GM21723 (cell line): ENCODE results near the gene SULT1E1.
"Not testable (repeated sequence)": the region's sequence is repeated elsewhere in the genome, so short reads cannot be mapped to it uniquely, and the experiment has no call there.

ENCODE experiments used
- ATAC-seq: cut with Tn5 transposase; IDR thresholded peaks from one replicate; pipeline ENCODE4 v1.9.1; 2021; ENCODE audit warnings: mild to moderate bottlenecking, moderate library complexity; ENCODE audit not compliant: unreplicated experiment

The SULT1E1 gene

DNA sequence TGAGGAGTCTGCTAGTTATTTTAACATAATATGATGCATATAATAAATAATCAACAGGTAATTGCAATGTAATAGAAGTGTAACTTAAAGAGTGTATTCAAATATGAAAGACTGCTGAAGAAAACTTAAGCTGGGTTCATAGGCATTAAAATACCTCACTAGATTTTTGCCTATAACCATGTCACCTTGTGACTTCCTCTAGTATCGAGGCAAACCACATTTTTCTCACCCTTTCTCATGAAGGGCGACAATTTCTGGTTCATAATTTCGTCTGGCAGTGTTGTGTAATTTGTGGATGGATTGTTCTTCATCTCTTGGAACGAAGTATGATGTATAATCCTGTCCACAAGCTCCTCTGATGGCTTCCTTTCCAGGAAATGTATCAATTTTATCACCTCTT lies 16.0 kb downstream of the SULT1E1 start:
- ATAC-seq: peak; percentile 73

DNA sequence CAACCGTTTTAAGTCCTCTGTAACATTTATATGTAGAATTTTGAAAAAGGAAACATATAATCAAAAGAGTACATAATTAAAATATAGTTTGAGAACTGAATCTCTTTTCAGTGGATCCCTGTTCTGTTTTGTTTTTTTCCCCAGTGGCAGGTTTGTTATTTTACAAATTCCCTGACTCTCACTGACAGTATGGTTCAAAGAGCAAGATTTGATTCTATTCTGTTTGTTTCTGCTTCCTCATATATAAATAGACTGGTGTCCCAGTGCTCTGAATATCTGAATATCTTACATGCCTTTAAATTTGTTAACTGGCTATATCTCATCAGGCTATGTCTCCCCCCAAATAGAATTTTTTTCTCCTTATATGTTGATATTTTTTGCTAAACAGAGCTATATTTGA lies 16.6 kb downstream of the SULT1E1 start:
- ATAC-seq: no peak

DNA sequence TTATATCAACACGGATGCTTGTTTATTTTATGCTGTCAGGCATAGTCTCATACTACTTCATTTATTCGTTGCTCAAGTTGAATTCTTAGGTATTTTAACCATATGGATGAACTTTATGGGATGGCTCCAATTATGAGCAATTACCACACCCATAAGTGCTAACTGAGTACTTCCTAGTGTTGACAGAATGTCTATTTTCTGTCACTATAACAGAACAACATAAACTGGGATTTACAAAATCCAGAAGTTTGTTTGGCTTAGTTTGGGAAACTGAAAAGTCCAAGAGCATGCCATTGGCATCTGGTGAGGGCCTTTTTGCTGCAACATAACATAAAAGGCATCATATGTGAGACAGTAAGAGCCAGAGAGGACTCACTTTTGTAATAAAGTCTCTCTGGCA lies 21.0 kb downstream of the SULT1E1 start:
- ATAC-seq: no peak

DNA sequence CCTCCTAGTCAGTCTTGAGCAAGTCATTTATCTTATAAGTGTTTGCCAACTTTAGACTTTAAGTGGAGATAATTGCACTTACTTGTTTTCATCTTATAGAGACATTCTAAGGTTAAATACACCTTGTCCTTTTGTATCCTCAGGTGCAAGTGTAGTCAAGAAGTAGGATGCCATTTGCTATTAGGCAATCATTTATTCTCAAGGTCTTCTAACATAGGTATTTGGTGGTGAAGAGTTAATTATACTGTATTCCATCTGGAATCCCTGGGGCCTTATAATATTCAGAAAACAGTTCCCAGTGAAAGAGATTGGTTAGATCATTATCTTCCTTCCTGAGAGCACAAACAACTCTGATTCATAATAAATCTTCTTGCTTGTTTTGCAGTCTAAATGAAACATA lies 23.7 kb downstream of the SULT1E1 start:
- ATAC-seq: no peak

DNA sequence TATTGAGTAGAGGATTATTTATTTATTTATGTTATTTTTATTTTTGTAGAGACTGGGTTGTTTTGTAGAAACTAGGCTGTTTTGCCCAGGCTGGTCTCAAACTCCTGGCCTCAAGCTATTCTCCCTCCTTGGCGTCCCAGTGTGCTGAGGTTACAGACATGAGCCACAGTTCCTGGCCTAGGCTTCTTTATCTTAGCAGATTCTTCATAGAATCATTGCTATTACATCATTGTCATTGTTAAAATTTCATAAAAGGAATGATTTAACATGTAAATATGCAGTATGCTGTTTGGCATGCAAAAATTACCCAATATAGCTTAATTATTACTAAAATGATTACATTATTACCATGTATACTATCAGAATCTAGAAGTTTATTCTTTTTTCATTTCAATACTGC lies 24.2 kb downstream of the SULT1E1 start:
- no peak for ATAC-seq

DNA sequence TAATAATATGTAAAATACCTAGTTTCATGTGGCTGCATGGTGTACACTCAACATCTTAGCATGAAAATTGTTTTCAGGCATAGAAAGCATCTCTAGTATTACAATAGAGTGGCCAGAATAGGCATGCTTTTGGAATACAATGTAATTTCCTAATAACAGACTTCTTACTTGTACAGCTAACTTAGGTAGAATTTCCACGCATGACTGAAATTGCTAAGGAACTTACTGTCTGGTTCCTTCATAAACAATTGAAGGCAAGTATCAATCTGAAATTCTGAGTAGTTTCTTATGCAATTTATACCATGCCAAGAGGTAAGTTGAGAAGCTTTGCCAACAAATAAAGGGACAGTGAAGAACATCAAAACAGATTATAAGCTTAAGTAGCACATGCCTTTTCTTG lies 26.7 kb downstream of the SULT1E1 start:
- ATAC-seq: no peak

DNA sequence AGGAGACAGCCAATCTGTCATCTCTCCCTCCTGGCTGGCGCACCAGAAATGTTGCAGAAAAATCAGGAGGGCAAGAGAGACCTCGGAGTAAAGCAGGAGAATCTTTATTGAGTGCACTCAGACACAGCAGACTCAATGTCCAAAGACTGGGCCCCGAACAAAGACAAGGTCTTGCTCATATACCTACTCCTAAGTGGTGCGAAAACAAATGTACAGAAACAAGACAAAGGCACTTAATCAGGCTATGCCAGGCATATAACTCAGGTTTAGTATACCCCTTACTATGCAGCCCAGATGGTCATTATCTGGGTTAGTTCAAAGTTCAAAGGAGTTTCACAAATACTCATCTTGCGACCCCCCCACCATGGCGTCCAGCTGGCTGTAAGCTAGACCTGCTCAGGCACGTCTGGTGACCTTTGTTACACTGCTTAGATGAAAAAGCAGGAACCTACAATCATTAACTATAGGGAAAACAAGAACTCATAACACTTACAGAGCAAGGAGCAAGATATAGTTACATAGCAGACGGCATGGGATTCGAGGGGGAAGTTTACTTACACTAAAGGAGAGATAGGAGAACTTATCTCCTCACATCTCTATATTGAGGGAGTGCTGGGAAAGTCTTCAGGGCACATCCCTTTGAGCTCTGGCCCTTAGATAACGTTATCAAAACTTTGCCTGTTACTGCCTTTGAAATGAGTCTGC lies 27.5 kb downstream of the SULT1E1 start:
- peak; percentile 22 for ATAC-seq

DNA sequence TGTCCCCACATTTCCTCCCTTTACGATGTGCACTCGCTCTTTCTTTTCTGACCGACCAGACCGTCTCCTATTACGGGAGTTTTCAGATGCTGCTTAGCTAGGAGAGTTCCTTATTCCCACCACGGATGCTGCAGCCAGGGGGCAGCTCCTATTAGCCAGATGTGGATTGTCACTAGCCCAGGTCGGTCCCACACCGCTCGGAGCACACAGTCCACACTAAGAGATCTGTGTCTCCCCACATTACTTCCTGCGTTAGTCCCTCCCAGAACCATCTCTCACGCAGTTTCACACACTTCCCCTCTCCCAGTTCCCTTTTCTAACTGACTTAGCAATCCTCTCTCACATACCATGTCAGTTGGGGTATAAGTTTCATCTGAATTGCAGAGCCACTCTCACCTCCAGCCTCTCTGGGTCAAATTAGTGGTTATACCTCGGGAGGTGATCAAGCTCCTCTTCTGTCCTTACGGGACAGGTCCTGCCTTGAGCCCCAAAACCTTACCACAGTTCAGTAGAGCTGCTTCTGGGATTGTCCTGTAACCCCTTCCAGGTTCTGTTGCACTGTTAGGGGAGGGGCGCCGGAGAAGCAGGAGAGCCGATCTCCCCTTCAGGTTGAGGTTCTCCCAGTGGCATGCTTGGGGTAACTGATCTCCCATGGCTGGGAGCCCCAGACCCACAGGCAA lies 28.2 kb downstream of the SULT1E1 start:
- ATAC-seq: peak; percentile 98

DNA sequence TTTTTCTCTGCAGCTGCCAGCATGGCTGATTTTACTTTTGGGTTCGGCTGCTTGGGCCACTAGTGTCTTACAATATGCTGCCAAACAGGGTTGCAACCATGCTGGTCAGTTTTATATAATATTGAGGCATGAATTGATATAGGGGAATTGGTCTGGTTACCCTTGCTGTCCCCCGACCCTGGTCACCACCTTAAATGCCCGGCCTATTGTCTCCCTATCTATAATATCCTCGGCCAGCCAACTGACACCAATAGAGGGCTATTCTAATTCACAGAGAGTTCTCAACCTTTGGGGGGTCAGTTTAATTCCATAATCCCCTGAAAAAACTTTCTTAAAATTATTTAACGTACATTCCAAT lies 28.7 kb downstream of the SULT1E1 start:
- ATAC-seq: no peak

DNA sequence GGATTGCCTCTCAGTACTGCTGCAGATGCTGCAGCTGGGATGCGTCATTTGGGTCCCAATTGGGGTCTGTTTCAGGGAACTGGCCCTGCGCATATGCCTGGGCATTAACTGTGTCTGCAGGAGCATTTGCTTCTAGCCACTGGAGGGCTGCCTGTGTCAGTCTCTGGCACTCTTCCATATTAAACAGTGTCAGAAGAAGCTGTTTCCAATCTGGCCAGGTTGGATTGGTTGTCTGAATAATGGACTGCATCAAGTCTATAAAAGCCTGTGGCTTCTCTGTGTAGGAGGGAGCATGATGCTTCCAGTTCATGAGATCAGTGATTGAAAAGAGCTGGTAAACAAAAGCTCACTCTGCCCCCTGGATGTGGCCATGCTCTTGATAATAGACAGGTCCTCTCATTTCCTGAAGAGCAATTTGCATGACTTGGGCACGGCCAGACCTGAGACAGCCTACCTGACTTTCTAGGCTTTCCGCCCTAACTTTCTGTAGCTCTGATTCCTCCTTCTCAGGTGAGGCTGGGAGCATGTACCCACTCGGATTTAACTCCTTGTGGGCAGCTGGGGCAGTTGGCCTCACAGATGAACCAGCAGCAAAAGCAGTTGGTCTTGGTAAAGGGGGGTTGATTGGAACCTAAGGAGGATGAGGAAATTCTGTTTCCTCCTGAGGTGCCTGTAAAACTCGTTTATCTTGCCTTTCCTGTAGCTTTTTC lies 29.2 kb downstream of the SULT1E1 start:
- ATAC-seq: peak; percentile 24

DNA sequence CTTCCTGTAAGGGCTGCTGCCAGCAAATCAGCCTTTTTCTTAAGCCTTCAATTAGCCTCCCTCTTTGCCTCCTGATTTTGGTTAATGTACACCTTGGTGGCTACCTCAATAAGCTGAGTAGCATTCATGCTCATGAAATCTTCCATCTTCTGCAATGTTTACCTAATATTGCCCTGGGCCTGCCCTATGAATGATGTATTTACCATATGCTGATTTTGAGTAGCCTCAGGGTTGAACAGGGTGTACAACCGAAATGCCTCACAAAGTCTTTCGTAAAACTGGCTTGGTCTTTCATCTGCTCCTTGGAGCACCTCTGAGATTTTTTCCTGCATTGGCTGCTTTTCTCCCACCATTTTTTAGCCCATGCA lies 29.8 kb downstream of the SULT1E1 start:
- no peak for ATAC-seq

DNA sequence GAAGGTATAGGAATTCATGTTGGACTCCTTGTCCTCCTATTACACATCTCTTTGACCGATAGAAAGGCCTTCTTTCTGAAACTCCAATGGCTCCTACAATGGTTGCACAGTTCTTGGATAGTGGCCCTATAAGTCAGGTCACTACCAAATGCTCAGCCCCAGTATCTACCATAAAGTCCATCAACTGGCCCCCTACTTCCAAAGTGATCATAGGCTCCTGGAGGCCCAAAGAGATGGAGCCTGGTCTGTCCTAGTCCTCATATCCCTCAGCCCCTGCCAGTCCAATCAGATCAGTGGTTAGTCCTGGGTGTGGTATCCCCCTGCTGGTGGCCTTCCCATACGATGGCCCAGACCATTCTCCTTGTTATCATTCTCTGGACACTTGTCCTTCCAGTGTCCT lies 30.3 kb downstream of the SULT1E1 start:
- ATAC-seq: no peak

DNA sequence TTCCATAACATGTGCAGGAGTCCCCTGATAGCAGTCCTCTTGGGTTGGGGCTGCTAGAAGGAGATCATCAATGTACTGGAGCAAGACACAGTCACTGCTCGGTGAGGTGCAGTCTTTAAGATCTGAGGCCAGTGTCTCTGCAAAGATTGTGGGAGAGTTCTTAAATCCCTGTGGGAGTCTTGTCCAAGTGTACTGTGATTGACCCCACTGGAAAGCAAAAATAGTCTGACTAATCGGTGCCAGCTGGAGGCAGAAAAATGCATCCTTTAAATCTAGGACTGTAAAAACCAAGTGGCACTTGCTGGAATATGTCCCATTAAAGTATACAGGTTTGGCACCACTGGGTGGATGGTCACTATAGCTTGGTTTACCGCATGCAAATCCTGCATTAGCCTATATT lies 31.1 kb downstream of the SULT1E1 start:
- no peak for ATAC-seq

DNA sequence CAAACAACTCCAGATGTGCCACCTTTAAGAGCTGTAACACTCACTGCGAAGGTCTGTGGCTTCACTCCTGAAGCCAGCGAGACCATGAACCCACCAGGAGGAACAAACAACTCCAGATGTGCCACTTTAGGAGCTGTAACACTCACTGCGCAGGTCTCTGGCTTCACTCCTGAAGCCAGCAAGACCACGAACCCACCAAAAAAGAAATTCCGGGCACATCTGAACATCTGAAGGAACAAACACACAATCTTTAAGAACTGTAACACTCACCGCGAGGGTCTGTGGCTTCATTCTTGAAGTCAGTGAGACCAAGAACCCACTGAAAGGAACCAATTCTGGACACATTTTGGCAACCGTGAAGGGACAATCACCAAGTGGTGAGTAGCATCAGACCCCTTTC lies 34.9 kb downstream of the SULT1E1 start:
- ATAC-seq: not testable (repeated sequence)

DNA sequence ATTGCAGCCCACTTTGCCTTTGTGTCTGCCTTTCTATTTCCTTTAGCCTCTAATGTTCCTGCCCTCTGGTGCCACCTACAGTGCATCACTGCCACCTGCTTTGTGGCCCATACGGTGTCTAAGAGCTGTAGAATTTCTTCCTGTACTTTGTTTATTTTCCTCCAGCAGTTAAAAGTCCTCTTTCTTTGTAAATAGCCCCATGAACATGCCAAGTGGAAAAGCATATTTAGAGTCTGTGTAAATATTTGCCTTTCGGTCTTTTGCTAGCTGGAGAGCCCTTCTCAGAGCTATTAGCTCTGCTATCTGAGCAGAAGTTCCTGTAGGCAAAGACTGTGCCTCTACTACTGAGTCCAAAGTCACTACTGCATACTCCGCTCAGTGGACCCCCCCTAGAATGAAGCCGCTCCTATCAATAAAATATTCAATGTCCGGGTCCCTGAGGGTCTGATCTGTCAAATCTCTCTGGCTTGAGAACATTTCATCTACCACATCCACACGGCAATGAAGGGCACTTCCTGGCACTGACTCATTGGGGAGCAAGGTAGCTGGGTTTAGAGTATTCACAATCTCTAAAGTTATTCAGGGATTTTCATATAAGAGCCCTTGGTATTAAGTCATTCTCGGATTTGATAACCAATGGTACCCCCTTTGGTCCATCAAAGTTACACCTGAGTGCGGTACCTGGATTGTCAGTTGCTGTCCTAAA lies 36.3 kb downstream of the SULT1E1 start:
- ATAC-seq: peak; percentile 98

DNA sequence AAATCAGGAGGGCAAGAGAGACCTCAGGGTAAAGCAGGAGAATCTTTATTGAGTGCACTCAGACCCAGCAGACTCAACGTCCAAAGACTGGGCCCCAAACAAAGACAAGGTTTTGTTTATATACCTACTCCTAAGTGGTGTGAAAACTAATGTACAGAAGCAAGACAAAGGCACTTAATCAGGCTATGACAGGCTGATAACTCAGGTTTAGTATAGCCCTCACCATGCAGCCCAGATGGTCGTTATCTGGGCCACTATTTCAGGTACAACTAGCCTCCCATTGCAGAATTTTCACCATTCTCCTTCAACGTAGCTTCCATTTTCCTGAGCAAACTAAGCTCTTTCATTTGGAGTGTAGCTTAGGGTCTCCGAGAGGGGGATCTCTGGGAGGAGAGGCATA lies 36.9 kb downstream of the SULT1E1 start:
- no peak for ATAC-seq

DNA sequence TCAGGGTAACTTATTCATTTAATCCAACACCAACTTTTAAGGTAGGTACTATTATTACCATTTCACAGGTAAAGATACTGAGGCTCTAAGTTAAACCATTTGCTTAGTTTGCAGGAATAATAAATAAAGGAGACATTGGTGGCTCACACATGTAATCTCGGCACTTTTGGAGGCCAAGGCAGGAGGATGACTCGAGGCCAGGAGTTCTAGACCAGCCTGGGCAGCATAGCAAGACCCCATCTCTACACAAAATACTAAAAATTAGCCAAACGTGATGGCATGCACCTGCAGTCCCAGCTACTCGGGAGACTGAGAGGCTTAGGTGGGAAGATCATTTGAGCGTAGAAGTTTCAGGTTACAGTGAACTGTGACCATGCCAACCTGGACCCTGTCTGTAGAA lies 37.7 kb downstream of the SULT1E1 start:
- ATAC-seq: no peak

DNA sequence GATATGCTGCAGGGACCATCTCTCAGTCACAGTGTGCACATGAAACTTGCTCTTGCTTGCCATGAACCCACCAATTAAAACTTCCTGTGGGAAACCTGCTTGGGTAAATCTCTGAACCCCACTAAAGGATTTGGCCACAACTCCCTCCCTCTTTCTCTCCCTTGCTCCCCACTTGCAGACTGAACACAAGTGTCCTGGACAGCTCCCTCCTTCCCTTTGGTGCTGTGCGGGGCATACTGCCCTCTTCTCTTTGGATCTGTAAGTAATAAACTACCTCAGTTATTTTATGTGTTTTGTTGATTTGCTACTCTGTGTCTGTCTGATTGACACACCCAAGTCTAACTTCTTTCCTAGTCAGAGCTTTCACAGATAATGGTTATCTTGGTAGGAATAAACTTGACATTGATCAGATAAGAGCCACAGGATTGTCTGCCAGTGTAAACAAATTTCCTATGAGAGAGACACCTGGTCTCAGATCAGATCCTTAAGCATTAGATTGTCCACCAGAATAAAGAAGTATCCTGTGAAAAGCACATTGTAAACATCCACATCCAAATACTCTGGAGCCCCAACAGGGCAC lies 41.8 kb downstream of the SULT1E1 start:
- no peak for ATAC-seq

DNA sequence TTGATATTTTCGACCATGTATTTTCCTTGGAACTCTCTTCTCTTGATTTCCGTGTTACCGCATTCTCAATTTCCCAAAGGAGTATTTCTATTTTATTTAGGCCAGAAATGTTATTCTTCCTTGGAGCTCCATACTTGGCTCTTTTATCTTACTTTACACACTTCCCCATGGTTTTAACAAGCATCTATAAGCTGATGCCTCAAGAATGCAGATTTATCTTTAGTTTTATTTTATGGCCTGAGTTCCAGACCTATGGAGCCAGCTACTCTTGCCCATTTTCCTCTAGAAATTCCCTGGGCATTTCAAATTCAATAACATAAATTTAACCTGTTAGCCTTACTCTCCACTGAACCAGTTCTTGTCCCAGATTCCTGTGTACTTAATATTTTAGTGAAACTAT lies 43.7 kb downstream of the SULT1E1 start:
- no peak for ATAC-seq

DNA sequence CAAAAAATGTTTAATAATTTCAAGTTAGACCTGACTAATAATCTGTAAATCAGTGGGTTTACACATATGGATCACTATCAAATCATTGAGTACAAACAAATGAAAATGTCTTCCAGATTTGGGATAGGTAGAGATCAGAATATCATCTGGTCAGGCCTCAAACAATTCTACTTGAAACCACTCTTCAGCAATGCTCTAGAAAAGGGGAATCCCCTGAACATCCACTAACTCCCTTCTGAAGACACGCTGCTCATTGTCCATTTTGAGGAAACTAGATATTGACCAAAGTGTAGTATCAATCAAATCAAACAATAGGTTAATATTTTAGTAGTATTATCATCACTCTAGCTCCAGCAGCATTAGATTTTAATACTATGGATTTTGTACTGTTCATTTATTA lies 46.3 kb downstream of the SULT1E1 start:
- ATAC-seq: no peak

DNA sequence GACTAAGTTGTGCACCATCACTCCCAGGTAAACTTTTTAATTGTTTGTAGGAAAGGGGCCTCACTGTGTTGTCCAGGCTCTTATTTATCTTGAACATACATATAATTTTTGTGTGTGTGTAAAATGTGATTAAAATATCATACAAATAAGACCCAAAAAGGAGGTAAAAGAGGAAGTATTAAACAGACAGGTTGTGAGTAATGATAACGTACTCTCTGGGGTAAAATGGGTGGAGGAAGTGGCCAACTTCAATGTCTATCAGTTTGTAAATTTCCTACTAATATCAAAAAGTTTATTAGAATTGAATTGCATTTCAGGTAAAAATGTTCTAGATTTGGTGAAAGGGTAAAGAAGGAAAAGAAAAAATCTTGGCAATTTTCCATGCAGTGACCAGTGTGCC lies 48.8 kb downstream of the SULT1E1 start:
- ATAC-seq: no peak
